ENCODE results near the gene ABCB1. TPM values are rescaled to one million over a fixed set of nuclear protein-coding genes. Genes with fewer than 3 reads are reported as not detected.

ABCB1 gene
- total RNA-seq, 1 donor, result 0.86 TPM

DNA sequence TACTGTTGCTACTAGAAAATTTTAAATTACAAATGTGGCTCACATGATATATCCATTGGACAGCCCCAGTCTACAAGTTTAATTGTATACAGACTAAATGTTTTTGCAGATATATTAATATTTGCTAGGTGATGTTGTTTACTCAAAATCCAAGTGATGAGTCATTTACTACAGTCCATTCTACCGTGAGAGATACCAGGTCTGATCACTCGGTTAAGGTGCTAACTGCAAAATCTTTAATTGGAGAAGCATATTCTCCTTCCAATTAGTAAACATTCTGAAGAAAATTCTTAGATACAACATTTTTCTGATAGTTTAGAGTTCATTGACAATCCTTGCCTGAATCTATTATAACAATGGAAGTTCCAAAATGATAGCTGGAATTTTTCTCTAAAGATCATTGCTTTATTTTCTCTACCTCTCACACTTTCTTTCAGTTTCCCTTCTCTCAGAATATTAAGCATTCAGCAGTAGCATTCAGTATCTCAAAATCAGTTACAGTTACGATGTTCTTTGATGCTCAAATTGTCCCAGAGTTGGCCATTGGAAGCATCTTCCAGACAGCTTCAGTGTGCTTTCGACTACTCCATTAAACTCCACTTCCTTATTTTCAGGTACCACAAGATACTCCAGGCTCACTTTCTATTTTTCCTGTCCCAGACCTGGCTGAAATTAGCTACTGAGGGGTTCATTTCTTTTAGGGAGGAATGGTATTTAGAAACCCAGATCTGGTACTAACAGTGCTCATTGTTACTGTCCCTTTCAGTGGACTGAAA is 2.3 kb downstream of the ABCB1 start:
- TF ChIP-seq, protein P1, sequence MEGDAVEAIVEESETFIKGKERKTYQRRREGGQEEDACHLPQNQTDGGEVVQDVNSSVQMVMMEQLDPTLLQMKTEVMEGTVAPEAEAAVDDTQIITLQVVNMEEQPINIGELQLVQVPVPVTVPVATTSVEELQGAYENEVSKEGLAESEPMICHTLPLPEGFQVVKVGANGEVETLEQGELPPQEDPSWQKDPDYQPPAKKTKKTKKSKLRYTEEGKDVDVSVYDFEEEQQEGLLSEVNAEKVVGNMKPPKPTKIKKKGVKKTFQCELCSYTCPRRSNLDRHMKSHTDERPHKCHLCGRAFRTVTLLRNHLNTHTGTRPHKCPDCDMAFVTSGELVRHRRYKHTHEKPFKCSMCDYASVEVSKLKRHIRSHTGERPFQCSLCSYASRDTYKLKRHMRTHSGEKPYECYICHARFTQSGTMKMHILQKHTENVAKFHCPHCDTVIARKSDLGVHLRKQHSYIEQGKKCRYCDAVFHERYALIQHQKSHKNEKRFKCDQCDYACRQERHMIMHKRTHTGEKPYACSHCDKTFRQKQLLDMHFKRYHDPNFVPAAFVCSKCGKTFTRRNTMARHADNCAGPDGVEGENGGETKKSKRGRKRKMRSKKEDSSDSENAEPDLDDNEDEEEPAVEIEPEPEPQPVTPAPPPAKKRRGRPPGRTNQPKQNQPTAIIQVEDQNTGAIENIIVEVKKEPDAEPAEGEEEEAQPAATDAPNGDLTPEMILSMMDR (IDR thresholded peaks at IDR 0.05; ENCODE audit: insufficient read depth, low read depth, low read length), result no peak
- no peak overlapping the region for H3K4me3 ChIP-seq (ENCODE audit: low read depth, low read length)
- DNase-seq (ENCODE audit: low read depth), result no peak

DNA sequence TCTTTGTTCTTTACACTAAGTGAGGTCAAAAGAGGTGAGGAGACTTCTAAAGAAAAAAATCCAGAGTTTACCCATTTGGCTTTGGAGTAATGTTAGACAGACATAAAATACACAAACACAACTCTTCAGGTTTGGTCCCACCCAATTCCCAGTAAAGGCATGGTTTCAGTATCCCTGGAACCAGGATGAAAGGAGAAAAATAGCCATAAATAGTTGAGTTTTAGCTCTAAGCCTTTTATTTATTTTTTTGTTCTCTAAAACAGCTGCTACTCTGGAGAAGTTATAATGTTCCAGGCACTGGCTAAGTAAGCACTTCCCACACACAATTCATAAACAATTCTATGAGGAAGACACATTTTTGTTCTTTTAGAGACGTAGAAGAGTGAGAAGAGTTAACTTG is 4.0 kb downstream of the ABCB1 start:
- TF ChIP-seq, protein P1 (IDR thresholded peaks at IDR 0.05; ENCODE audit: insufficient read depth, low read depth, low read length), result no peak
- no peak overlapping the region for H3K4me3 ChIP-seq (ENCODE audit: low read depth, low read length)
- no peak for DNase-seq (ENCODE audit: low read depth)

DNA sequence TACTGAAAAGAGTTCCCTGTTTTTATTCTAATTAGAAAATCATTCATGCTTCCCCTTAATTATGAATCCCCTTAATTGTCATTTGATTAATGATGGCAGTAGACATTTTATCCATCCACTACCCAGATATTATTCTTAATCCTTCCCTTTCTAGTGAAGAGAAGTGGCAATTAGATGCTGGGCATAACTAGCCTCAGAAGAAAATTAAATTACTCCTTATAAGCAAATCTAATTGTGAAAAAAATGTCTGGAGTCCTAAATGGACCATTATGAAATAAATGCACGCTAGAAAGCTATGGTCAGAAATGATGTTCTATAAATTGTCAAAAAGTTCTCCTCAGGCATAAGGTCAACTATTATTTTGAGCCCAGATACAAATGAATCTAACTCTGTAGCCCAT is 4.5 kb downstream of the ABCB1 start:
- no peak overlapping the region for H3K4me3 ChIP-seq (ENCODE audit: low read depth, low read length)
- no peak for DNase-seq (ENCODE audit: low read depth)
- TF ChIP-seq, protein P1 (IDR thresholded peaks at IDR 0.05; ENCODE audit: insufficient read depth, low read depth, low read length), result no peak

DNA sequence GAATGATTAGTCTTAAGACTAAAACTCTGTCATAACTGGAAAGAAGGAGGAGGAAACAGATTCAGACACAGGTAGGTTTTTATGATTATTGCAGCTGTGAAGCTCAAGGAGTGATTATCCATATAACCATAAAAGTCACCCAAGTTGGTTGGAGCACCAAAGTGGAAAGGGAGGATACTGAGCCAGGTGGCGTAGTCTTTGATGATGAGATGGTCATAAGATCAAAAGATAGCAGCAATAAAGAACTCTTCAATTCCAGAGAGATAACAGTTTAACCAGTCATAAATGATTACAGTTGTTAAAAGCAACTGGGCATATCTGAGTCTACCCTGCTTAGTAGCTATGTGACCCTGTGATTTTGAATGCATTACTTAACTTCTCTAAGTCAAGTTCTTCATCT is 8.4 kb downstream of the ABCB1 start:
- H3K4me3 ChIP-seq (ENCODE audit: low read depth, low read length), result no peak overlapping the region
- DNase-seq (ENCODE audit: low read depth), result no peak
- TF ChIP-seq, protein P1 (IDR thresholded peaks at IDR 0.05; ENCODE audit: insufficient read depth, low read depth, low read length), result no peak

DNA sequence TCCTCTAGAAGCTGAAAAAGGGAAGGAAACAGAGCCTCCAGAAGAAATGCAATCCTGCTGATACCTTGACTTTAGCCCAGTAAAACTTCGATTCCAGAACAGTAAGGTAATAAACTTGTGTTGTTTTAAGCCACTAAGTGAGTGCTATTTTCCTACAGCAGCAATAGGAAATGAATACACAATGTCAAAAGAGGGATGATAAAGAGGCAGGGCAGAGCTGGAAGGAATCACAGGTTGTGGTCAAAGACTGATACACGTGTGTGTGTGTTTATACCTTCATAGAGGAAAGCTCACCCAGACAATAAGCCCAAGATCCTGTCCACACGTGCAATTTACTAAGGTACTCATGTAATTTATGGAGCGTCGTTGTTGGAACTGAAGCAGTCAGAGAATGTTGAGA is 9.5 kb downstream of the ABCB1 start:
- no peak for DNase-seq (ENCODE audit: low read depth)
- no peak overlapping the region for H3K4me3 ChIP-seq (ENCODE audit: low read depth, low read length)
- TF ChIP-seq, protein P1 (IDR thresholded peaks at IDR 0.05; ENCODE audit: insufficient read depth, low read depth, low read length), result no peak

DNA sequence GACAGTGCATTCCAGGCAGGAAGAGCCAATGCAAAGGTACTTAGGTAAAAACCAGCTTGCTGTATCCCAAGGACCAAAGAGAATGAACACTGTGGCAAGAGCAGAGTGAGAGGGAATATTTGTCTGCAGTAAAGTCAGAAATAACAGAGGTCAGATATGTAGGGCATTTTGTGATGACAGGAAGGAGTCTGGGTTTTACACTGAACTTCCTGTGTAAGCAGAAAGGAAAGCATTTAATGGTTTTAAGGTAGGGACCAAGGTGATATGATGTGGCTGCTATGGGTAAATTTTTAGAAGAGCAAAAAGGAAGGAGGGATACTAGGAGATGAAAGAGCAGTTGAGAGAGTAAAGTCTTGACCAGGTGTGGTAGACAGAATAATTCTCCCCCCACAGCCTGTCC is 10.1 kb downstream of the ABCB1 start:
- TF ChIP-seq, protein P1 (IDR thresholded peaks at IDR 0.05; ENCODE audit: insufficient read depth, low read depth, low read length), result no peak
- H3K4me3 ChIP-seq (ENCODE audit: low read depth, low read length), result no peak overlapping the region
- DNase-seq (ENCODE audit: low read depth), result no peak

DNA sequence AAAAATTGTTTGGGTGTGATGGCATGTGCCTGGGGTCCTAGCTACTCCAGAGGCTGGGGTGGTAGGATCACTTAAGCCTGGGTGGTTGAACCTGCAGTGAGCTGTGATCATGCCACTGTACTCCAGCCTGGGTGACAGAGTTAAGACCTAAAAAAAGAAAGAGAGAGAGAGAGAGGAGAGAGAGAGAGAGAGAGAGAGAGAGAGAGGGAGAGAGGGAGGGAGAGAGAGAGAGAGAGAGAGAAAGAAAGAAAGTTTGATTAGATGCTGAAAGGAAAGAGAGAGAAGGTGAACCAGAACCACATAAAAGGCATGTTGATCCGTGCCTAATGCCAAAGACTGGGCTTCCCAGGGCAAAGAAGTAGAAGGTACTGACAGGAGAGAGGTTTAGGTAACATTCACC is 11.1 kb downstream of the ABCB1 start:
- no peak for DNase-seq (ENCODE audit: low read depth)
- H3K4me3 ChIP-seq (ENCODE audit: low read depth, low read length), result no peak overlapping the region
- TF ChIP-seq, protein P1 (IDR thresholded peaks at IDR 0.05; ENCODE audit: insufficient read depth, low read depth, low read length), result no peak
